ENCODE data around the gene TFIP11.

Gene TFIP11

DNA sequence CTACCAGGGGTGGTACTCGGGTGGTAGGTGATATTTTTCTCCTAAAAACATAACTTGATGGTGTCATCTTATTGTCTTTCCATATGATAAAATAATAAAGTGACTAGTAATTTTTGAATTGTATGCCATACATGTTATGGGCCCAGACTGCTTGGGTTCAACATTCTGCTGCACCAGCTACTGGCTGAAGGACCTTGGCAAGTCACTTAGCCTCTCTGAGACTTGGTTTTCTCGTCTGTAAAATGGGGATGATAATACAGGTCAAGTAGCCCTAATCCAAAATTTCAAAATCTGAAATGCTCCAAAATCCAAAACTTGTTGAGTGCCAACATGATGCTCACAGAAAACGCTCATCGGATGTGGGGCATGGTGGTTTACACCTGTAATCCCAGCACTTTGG, 35.6 kb upstream of the TFIP11 start:
- Mint-ChIP-seq H3K27ac (no peak overlapping the region), H3K27me3 (no peaks in the 10 kb centered on the region), H3K4me1 (peaks cover 69% of the 10 kb centered on the region), H3K4me3 (no peak overlapping the region), H3K9me3 (peaks cover 0 to 13% of the 10 kb centered on the region in 2 donors)
- ATAC-seq (no peak), DNase-seq (no peak)

DNA sequence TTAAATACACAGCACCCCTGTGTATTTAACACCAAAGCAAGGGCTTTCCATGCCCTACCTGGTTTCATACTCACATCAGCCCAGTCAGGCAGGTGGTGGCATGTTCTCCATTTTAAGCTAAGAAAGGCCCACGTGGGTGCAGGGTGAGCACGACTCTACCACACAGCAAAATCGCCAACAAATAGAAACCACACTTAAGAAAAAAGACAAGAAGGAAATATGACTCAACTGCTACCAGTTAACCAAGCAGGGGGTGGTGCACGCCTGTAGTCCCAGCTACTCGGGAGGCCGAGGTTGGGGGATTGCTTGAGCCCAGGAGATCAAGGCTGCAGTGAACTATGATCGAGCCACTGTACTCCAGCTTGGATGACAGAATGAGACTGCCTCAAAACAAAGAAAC, 35.2 kb upstream of the TFIP11 start:
- Mint-ChIP-seq H3K27ac (peak overlapping the region; percentile 4 to 72), H3K9me3 (peaks cover 0 to 13% of the 10 kb centered on the region in 2 donors), H3K4me1 (peaks cover 73% of the 10 kb centered on the region), H3K27me3 (no peaks in the 10 kb centered on the region), H3K4me3 (peak overlapping the region; percentile 6 to 62)
- DNase-seq (peak; percentile 7 to 34), ATAC-seq (peak; percentile 88)

DNA sequence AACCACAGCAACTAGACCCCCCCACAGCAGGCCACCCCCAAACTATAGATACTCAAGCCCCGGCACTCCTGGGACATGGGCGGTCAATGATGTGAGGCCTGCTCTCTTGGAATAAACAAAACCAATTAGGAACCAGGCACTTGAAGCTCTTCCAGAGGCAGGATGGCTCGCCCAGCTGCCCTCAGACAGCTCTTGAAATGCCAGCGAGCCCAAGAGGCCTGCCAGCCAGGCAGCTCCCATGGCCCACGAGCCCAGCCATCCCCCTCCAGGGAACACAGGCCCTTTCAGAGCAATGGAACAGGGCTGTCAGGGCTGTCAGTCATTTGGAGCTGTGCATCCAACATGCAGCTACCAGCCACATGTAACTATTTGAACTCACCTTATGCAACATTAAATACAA, 34.0 kb upstream of the TFIP11 start:
- Mint-ChIP-seq H3K27ac (peak overlapping the region; percentile 35 to 95), H3K4me3 (peak overlapping the region; percentile 49 to 62), H3K27me3 (no peaks in the 10 kb centered on the region), H3K4me1 (peaks cover 73% of the 10 kb centered on the region), H3K9me3 (peaks cover 0 to 13% of the 10 kb centered on the region in 2 donors)
- no peak for ATAC-seq
- DNase-seq: no peak

DNA sequence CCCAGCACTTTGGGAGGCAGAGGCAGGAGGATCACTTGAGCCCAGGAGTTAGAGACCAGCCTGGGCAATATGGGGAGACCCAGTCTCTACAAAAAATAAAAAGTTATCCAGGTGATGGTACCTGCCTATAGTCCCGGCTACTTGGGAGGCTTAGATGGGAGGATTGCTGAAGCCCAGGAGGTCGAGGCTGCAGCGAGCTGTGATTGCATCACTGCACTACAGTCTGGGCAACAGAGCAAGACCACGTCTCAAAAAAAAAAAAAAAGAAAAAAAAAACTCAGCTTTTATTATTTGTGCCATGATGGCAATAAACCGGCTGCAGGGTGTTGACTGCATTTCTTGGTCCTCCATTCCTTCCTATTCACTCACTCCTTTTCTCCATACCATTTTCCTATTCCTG, 33.6 kb upstream of the TFIP11 start:
- no peaks in the 10 kb centered on the region for H3K27me3 Mint-ChIP-seq

DNA sequence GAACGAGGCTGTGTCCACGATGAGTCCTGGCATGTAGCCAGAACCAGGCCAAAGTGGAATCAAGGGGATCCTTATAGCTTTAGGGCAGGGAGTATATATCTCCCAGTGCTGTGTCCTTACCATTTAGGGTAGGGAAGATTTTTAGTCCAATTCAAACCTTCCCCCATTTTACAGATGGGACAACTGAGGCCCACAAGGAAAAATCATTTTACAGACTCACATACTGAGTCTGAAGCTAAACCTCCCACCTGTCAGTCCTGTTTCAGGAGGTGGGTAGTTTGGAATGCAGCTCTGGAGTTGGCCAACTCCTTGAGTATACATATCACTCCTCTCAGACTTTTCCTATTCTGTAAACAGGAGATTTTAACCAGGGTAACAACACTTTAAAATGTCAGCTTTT, 33.1 kb upstream of the TFIP11 start:
- peak overlapping the region in 1 of 2 donors; percentile 40 for H3K27ac Mint-ChIP-seq
- no peak overlapping the region for H3K4me3 Mint-ChIP-seq
- peaks cover 68% of the 10 kb centered on the region for H3K4me1 Mint-ChIP-seq

More for the DNA sequence above, 33.6 kb upstream of the TFIP11 start:
- ATAC-seq (no peak), DNase-seq (no peak)
- Mint-ChIP-seq H3K27ac (peak overlapping the region in 1 of 2 donors; percentile 35), H3K4me1 (peaks cover 69% of the 10 kb centered on the region), H3K4me3 (no peak overlapping the region), H3K9me3 (peaks cover 0 to 13% of the 10 kb centered on the region in 2 donors)

DNA sequence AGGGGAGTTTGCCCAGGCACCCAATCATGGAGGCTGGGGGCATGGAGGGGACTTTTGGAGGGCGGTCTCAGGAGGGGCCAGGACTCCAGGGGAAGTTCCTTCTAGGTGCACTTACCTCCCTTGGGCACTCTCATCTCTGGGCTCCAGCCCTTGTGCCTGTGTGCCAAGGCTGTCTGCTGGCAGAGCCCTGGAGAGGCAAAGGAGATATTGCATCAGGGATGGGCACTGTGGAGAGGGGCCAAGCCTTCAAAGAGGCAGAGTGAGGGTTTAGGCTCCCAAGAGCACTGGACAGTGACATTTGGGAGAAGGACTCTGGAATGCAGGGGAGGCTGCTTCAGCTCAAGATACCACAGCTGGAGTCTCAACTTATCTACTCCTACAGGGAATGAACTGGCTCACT, 32.2 kb upstream of the TFIP11 start:
- ATAC-seq: no peak
- H3K27ac Mint-ChIP-seq: peak overlapping the region; percentile 25 to 54
- H3K4me1 Mint-ChIP-seq: peaks cover 64% of the 10 kb centered on the region
- no peak for DNase-seq
- H3K27me3 Mint-ChIP-seq: no peaks in the 10 kb centered on the region
- peaks cover 0 to 13% of the 10 kb centered on the region in 2 donors for H3K9me3 Mint-ChIP-seq
- no peak overlapping the region for H3K4me3 Mint-ChIP-seq

More for the DNA sequence above, 33.1 kb upstream of the TFIP11 start:
- Mint-ChIP-seq H3K27me3 (no peaks in the 10 kb centered on the region), H3K9me3 (peaks cover 0 to 13% of the 10 kb centered on the region in 2 donors)
- no peak for ATAC-seq
- DNase-seq: no peak

DNA sequence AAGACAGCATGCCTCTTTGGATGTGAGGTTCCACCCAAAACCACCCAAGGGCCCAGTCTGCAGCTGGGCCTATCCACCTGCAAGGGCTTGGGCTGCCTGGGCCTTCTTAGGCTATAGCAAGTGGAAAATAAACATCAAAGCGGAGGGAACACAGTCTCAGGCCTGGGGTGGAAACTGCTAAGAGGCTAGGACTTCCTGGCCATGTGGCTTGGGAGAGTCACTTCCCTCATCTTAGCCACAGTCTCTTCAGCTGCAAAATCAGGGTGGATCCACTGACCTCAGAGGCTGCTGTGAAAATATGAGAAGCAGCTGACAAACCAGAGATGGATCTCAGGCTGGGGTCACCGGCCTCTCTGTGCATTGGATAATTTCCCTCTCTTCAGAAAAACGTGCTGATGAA, 30.6 kb upstream of the TFIP11 start:
- peak in 1 of 2 donors; percentile 27 for DNase-seq
- ATAC-seq: peak; percentile 67
- Mint-ChIP-seq H3K4me1 (peaks cover 62% of the 10 kb centered on the region), H3K27ac (peak overlapping the region in 1 of 2 donors; percentile 74), H3K27me3 (no peaks in the 10 kb centered on the region), H3K9me3 (peaks cover 0 to 13% of the 10 kb centered on the region in 2 donors), H3K4me3 (no peak overlapping the region)

DNA sequence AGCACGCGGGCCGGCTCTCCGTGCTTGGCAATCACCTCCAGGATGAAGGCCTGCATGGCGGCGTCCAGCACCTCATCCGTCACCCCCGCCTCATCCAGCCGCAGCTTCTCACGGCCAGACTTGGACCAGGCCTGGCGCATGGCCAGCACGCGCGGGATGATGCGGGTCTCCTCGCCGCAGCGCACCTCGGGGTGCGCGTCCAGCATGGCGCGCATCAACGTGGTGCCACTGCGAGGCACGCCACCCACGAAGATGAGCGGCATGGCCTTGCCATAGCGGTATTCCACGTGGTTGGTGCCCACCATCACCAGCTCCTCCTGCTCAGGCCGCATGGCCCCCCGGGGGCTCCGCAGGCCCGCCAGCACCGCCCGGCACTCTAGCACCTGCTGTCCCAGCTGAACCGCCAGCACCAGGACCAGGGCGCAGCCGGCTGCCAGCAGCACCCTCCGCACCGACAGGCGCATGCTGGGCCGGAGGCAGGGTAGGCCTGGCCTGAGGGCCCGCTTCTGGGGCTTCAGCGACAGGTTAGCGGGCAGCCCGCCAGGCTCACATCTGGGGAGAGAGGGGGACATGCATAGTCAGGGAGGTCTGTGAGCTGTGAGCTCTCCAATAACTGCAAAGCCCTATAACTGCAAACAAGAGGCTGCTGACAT, 29.0 kb upstream of the TFIP11 start:
- DNase-seq (no peak), ATAC-seq (no peak)
- H3K9me3 Mint-ChIP-seq: no peaks in the 10 kb centered on the region
- no peaks in the 10 kb centered on the region for H3K27me3 Mint-ChIP-seq
- H3K27ac Mint-ChIP-seq: no peak overlapping the region
- H3K4me1 Mint-ChIP-seq: peaks cover 56% of the 10 kb centered on the region
- H3K4me3 Mint-ChIP-seq: no peak overlapping the region

DNA sequence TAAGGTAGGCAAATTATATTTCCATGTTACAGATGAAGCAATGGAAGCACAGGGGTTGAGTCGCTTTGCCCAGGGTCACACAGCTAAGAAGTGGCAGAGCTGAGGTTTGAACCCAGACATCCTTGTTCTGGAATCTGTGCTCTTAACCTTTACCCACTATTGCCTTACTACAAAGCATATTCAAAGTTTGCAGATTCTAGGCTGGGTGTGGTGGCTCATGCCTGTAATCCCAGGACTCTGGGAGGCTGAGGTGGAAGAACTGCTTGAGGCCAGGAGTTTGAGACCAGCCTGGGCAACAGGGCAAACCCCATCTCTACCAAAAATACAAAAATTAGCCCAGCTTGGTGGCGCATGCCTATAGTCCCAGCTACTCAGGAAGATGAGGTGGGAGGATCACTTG, 27.8 kb upstream of the TFIP11 start:
- Mint-ChIP-seq H3K27me3 (no peaks in the 10 kb centered on the region), H3K27ac (no peak overlapping the region), H3K4me1 (peaks cover 62% of the 10 kb centered on the region), H3K9me3 (no peaks in the 10 kb centered on the region), H3K4me3 (no peak overlapping the region)
- no peak for DNase-seq
- no peak for ATAC-seq

DNA sequence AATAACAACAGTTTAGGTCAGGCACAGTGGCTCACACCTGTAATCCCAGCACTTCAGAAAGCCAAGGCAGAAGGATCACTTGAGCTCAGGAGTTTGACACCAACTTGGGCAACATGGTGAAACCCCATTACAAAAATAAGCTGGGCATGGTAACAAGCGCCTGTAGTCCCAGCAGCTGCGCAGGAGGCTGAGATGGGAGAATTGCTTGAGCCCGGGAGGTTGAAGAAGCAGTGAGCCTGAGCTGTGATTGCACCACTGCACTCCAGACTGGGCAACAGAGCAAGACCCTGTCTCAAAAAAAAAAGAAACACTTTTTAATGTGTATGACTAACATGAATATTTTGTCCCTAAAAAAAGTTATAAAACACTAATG, 24.5 kb upstream of the TFIP11 start:
- Mint-ChIP-seq H3K9me3 (no peaks in the 10 kb centered on the region), H3K4me1 (peaks cover 57% of the 10 kb centered on the region), H3K27ac (peak overlapping the region; percentile 39 to 43), H3K27me3 (no peaks in the 10 kb centered on the region), H3K4me3 (no peak overlapping the region)
- ATAC-seq: no peak
- no peak for DNase-seq

DNA sequence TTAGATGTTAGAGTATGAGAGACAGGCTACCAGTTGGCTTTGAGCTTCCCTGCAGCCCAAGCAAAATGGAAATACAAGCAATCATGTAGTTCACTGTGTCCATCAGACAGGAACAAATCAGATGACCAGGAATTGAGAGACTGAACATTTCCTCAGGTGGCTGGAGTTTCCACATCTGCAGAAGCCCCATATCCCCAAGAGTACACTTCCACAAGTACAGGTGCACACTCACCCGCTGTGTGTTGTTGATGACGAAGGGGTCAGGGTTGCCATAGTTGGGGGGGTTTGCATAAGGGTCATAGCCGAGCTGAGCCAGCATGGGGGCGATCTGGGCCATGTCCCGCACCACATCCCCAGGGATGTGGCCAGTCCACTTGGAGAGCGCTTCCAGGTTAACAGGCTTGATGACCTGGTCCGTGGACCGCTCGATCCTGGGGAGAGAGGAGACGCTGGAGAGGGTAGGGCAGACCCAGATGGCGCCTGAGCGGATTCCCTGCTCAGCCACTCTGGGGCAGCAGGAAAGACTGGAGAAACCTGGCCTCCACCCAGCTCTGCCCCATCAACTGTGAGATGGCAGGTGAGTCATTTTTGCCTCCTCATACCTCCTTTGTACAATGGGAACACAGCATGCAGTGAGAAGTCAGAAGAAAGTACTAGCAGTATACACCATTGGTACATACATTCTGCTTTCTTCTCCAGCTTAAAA, 23.9 kb upstream of the TFIP11 start:
- H3K4me1 Mint-ChIP-seq: peaks cover 57% of the 10 kb centered on the region
- ATAC-seq (no peak), DNase-seq (no peak)
- peak overlapping the region; percentile 71 to 84 for H3K27ac Mint-ChIP-seq
- no peaks in the 10 kb centered on the region for H3K9me3 Mint-ChIP-seq
- no peaks in the 10 kb centered on the region for H3K27me3 Mint-ChIP-seq
- H3K4me3 Mint-ChIP-seq: no peak overlapping the region

DNA sequence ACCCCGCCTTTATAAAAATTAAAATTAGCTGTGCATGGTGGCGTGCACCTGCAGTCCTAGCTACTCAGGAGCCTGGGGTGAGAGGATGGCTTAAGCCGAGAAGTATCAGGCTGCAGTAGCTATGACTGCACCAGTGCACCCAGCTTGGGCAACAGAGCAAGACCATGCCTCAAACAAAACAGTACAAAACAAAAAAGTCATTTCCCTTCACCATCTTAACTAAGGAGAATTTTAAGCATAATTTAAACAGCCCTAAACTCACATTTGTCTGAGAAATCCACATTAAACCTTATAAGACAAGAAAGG, 23.3 kb upstream of the TFIP11 start:
- ATAC-seq (no peak), DNase-seq (no peak)
- peak overlapping the region; percentile 63 to 84 for H3K27ac Mint-ChIP-seq
- H3K27me3 Mint-ChIP-seq: no peaks in the 10 kb centered on the region
- H3K4me1 Mint-ChIP-seq: peaks cover 55% of the 10 kb centered on the region
- no peaks in the 10 kb centered on the region for H3K9me3 Mint-ChIP-seq
- peak overlapping the region; percentile 41 to 49 for H3K4me3 Mint-ChIP-seq

DNA sequence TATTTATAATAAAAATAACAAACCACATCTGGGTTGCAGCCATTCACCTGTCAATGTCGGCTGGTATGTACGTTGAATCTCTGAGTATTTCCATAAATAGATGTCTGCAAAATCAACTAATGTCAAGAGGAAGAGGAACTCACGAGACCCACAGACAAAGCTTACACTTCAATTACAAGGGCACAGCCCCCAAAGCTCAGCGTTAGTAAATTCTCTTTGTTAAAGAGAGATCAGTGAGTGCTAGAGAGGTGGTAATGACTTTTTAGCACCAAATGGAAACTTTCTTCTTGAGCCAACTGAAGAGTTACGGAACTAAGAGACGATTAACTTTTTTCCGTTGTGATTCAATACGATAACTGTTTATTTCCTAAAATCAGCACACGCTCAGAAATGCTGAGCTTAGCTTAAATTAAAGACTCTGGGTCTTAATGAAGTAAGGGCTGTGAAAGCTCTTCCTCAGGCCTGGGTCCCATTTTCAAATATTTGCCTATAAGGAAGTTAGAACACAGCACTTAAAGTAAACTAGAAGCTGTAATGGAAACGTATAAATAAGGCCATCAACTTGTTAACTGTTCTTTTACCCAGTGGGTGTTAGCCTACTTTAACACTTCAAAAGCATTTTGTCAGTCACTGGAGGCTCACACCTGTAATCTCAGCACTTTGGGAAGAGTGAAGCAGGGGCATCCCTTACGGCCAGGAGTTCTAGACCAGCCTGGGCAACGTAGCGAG, 22.8 kb upstream of the TFIP11 start:
- Mint-ChIP-seq H3K9me3 (no peaks in the 10 kb centered on the region), H3K27me3 (no peaks in the 10 kb centered on the region), H3K4me3 (peak overlapping the region; percentile 41 to 49), H3K27ac (peak overlapping the region; percentile 63 to 84), H3K4me1 (peaks cover 52% of the 10 kb centered on the region)
- ATAC-seq (peak; percentile 62), DNase-seq (no peak)

DNA sequence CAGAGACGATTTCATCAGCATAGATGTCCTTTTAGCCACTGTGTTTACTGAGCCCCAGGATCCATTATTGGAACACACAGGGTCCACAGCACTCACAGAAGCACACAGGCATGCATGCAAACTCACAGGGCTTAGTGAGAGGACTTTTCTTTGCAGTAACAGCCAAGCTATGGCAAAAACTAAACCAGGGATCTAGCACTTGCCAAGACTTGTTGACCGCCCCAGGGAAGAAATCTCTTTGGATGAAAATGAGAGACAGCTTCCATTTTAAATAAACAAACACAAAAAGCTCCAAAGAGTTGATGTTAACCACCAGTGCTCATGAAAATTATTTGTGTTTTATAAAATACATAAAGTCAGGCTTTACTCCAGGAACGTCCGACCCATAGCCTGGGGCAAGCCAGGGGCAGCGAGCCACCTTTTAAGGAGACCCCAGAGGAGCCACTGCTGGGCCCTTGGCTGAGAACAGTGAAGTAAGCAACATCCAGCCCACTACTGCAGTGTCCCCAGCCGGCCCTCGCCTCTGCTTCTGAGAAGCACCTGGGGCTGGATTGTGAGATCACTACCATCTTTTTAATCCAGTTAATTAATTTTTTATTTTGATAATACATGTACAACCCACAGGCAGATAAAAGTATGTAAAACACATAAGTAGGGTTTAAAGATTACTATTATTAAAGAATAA, 22.0 kb upstream of the TFIP11 start:
- H3K4me1 Mint-ChIP-seq: peaks cover 50% of the 10 kb centered on the region
- H3K27ac Mint-ChIP-seq: peak overlapping the region; percentile 27 to 77
- H3K4me3 Mint-ChIP-seq: peak overlapping the region; percentile 13 to 26
- DNase-seq (no peak), ATAC-seq (no peak)
- H3K9me3 Mint-ChIP-seq: no peaks in the 10 kb centered on the region
- no peaks in the 10 kb centered on the region for H3K27me3 Mint-ChIP-seq

DNA sequence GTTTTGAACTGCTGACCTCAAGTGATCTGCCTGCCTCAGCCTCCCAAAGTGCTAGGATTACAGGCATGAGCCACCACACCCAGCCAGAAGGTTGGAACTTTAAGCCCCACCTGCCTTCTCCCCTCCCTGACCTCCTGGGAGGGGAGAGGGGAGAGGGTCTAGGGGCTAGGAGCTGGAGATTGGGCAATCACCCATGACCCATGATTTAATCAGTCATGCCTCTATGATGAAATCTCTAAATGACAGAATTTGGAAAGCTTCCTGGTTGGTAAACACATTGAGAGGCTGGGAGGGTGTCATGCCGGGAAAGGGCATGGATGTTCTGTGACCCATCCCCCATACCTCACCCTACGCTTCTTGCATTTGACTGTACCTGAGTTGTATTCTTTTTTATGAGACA, 17.1 kb upstream of the TFIP11 start:
- Mint-ChIP-seq H3K27ac (peak overlapping the region in 1 of 2 donors; percentile 19), H3K4me1 (peaks cover 22% of the 10 kb centered on the region), H3K27me3 (no peaks in the 10 kb centered on the region), H3K9me3 (no peaks in the 10 kb centered on the region), H3K4me3 (no peak overlapping the region)
- no peak for DNase-seq
- ATAC-seq: no peak

Data from stimulated activated naive CD8-positive, alpha-beta T cell treated with anti-CD3 and anti-CD28 coated beads, Interleukin-15, amount 100 ng/mL, for 72 hours (primary cell).